ENCODE data around the gene NINJ1. TPM values are rescaled to one million over a fixed set of nuclear protein-coding genes. Genes with fewer than 3 reads are reported as not detected.

Gene NINJ1
- total and polyA plus RNA-seq, 2 of the 13 experiments (the other 11 are each of a cell fraction or from before 2014, with no cell fraction given): 81.2 to 92.1 TPM

- TF ChIP-seq, protein P1, sequence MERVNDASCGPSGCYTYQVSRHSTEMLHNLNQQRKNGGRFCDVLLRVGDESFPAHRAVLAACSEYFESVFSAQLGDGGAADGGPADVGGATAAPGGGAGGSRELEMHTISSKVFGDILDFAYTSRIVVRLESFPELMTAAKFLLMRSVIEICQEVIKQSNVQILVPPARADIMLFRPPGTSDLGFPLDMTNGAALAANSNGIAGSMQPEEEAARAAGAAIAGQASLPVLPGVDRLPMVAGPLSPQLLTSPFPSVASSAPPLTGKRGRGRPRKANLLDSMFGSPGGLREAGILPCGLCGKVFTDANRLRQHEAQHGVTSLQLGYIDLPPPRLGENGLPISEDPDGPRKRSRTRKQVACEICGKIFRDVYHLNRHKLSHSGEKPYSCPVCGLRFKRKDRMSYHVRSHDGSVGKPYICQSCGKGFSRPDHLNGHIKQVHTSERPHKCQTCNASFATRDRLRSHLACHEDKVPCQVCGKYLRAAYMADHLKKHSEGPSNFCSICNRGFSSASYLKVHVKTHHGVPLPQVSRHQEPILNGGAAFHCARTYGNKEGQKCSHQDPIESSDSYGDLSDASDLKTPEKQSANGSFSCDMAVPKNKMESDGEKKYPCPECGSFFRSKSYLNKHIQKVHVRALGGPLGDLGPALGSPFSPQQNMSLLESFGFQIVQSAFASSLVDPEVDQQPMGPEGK (CRISPR knock-in tag; IDR thresholded peaks at IDR 0.05): peak; percentile 83
- TF ChIP-seq CEBPG (CRISPR knock-in tag; IDR thresholded peaks at IDR 0.05) (0 out of 2 replicates have a peak, but pooled peaks have one; percentile 11), ZNF468 (CRISPR knock-in tag; IDR thresholded peaks at IDR 0.05) (no peak)
These were observed 7.2 kb downstream of the NINJ1 start (continued) for GRCh38 chr9:93126825-93127368.

DNA sequence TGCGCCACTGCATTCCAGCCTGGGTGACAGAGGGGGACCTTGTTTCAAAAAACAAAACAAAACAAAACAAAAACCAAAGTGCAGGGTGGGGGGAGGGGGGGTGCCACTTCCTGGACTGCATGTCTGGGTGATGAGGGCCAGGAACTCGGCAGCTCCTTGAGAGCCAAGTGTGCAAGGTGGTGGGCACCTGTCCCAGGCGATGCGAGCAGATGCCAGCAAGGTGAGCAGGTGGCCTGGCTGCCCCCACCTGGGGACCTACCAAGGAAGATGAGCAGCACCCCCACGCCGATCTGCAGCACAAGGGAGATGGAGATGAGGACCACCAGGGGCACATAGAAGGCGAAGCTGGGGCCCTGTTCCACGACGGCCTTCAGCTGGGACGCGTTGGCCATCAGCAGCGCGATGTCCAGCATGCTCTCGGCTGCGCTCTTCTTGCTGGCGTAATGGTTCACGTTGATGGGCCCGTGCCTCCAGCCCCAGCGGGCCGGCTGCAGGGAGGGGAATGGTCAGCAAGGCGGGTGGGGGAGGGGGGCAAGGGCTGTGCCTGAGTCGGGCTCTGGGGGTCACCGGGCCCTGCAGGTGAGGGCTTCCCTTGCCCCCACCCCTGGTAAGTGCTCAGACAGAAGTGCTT lies 7.8 kb downstream of the NINJ1 start:
- Histone ChIP-seq H4K20me1 (ENCODE audit: insufficient read depth, low read length) (no peaks in the 10 kb centered on the region), H3K79me2 (ENCODE audit: insufficient read depth, low read length) (peaks cover 51% of the 10 kb centered on the region), H3K4me2 (ENCODE audit: low read depth, low read length) (peak overlapping the region; percentile 60; the same call in 1 of the 2 replicates), H3K36me3 (replicated peaks in 1 of 2; ENCODE audit: control insufficient read depth in 1 of 2, insufficient read depth in 2 of 2, low read length in 2 of 2) (peaks cover 34 to 49% of the 10 kb centered on the region in 2 experiments; a peak in 4 of 5 replicates), H3K9me3 (ENCODE audit: low read length) (no peaks in the 10 kb centered on the region), H3K9ac (ENCODE audit: insufficient read depth, low read depth, low read length) (no peak overlapping the region), H3K27me3 (ENCODE audit: control insufficient read depth in 1 of 2, insufficient read depth in 2 of 2, low read length in 2 of 2) (no peaks in the 10 kb centered on the region), H2AFZ (ENCODE audit: low read length) (no peak overlapping the region), H3K4me3 (replicated peaks in 1 of 3; ENCODE audit: insufficient read depth in 1 of 3, low read depth in 2 of 3, low read length in 3 of 3) (peak overlapping the region in 1 of 3 experiments; percentile 56; a peak in 1 of 6 replicates), H3K4me1 (ENCODE audit: insufficient read depth, low read length) (peaks cover 55% of the 10 kb centered on the region), H3K27ac (ENCODE audit: extremely low read length, insufficient read depth, low read length) (peak overlapping the region; percentile 92)
- intact Hi-C loops (cut with micrococcal nuclease; ENCODE audit: unreplicated experiment): no loop called here
- no peak for FAIRE-seq
- DNase-seq (ENCODE audit: low spot score): no peak
- no peak for TF ChIP-seq ZNF232 (CRISPR knock-in tag; IDR thresholded peaks at IDR 0.05; ENCODE audit: borderline replicate concordance)
- peak; percentile 8; the same call in 1 of the 2 replicates for TF ChIP-seq ZNF274 (CRISPR knock-in tag; IDR thresholded peaks at IDR 0.05)
- 0 out of 2 replicates have a peak, but pooled peaks have one; percentile 21 for TF ChIP-seq KLF12 (CRISPR knock-in tag; IDR thresholded peaks at IDR 0.05; ENCODE audit: borderline replicate concordance)
- no peak for TF ChIP-seq ZNF777 (CRISPR knock-in tag; IDR thresholded peaks at IDR 0.05)
- peak; percentile 44; the same call in 1 of the 2 replicates for TF ChIP-seq RBFOX2 (IDR thresholded peaks at IDR 0.05; ENCODE audit: low read depth, low read length)
- TF ChIP-seq HES4 (CRISPR knock-in tag; IDR thresholded peaks at IDR 0.05; ENCODE audit: borderline replicate concordance): 0 out of 2 replicates have a peak, but pooled peaks have one; percentile 30
- ChIA-PET POLR2A (interaction anchor here (0.9 to 2.4 kb wide), 7 partner anchors 9 to 35 kb away, joined by 3 to 32 read pairs (median 5); partner anchors contain the start of genes CARD19 and NINJ1), CTCF (ENCODE audit: low intra/inter-chr PET ratio, low total read pairs) (no interaction called here)
- 98% methylated on average over 13 of the region's 23 CpGs for WGBS (ENCODE audit: low lambda C conversion rate)
- in situ Hi-C loops (cut with HindIII; ENCODE audit: extremely low pct_ligation_motif_present, low pct_unique_long_range_greater_than_20kb): no loop called here
- no TSS peak for BruUV-seq (replicated peaks)
- ATAC-seq: no peak
